ENCODE results near the gene MRPS18B.

Gene MRPS18B

DNA sequence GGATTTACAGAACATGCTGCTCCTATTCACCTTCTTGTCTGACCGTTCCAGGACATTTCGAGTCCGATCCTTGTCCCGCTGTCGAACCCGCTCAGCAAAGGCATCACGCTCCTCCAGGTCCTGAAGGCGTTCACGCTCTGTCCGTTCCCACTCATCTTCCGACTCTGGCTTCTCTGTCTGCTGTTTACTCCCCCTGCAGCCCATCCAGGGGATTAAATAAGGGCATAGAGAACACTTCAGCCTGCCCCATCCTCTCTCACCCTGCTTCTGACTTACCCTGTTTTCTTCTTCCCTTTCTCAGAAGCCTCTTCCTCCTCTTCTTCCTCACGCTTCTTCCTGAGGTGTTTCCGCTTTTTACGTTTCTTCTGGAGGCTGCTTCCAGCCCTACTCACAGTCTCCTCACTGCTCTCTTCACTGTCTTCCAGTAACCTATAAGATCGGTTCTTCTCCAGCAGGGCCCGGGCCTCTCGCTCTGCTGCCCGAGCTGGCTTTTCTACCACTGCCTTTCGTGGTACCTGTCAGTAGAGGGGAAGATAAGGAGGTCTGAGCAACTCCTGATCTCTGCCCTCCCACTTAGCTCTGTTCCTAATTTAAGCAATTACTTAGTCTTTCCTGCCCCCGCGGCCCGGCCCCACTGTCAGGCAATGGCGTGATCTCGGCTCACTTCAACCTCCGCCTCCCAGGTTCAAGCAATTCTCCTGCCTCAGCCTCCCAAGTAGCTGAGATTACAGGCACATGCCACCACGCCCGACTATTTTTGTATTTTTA lies 53.3 kb downstream of the MRPS18B start:
- Histone ChIP-seq H3K27ac (peak overlapping the region; percentile 26), H3K27me3 (no peaks in the 10 kb centered on the region), H3K9me3 (no peaks in the 10 kb centered on the region), H3K4me3 (ENCODE audit: low read depth in 1 of 2, low read length in 1 of 2) (no peak overlapping the region), H3K4me1 (ENCODE audit: control insufficient read depth in 1 of 2, insufficient read depth in 1 of 2, low read depth in 1 of 2, low read length in 1 of 2) (peaks cover 25 to 26% of the 10 kb centered on the region in 2 experiments), H3K36me3 (peaks cover 45% of the 10 kb centered on the region)
- TF ChIP-seq, protein P1, sequence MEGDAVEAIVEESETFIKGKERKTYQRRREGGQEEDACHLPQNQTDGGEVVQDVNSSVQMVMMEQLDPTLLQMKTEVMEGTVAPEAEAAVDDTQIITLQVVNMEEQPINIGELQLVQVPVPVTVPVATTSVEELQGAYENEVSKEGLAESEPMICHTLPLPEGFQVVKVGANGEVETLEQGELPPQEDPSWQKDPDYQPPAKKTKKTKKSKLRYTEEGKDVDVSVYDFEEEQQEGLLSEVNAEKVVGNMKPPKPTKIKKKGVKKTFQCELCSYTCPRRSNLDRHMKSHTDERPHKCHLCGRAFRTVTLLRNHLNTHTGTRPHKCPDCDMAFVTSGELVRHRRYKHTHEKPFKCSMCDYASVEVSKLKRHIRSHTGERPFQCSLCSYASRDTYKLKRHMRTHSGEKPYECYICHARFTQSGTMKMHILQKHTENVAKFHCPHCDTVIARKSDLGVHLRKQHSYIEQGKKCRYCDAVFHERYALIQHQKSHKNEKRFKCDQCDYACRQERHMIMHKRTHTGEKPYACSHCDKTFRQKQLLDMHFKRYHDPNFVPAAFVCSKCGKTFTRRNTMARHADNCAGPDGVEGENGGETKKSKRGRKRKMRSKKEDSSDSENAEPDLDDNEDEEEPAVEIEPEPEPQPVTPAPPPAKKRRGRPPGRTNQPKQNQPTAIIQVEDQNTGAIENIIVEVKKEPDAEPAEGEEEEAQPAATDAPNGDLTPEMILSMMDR (IDR thresholded peaks at IDR 0.05), result no peak

DNA sequence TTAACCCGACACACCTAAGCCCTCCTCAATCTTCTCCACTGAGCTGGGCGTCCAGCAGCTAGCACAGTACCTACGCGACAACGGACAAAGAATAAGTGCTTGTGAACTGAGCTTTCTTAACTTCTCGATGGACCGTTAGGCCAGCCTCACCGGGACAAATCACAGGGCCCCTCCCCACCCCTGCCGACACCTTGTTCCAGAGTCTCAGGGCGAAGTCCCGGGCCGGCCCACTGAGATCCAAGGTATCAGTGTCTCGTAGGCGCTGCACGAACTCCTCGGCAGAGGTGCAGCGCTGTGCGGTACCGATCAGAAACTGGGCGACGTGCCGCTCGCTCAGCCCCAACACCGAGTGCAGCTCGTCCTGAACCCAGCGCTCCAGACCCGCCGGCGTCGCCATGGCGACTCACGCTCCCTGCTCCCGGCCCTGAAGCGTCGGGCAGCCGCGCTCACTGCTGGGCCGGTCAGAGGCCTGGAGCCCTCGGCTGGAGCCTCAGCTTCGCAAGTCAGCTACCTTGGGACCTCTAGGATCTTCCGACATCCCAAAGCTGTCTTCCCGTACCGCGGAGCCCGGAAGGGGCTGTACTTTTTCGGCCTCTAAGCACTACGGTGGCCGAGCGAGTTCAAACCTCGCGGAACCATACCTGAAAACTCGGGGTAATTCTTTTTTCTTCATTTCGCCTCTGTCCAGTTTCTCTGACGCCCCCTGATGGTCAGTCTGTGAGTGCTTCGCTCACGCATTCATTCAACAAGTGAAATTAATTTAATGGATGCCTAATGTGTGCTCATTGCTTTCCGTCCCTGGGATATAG lies 55.0 kb downstream of the MRPS18B start, which contains the start of gene DHX16:
TSS of gene DHX16 (minus strand) at position 562 of the 809 bp plus-strand sequence. CDS start at position 397, 165 bp downstream.
- Histone ChIP-seq H3K4me1 (ENCODE audit: control insufficient read depth in 1 of 2, insufficient read depth in 1 of 2, low read depth in 1 of 2, low read length in 1 of 2) (peaks cover 25 to 26% of the 10 kb centered on the region in 2 experiments), H3K4me3 (ENCODE audit: low read depth in 1 of 2, low read length in 1 of 2) (peak within 1 kb of the TSS; percentile 84 to 98), H3K27ac (peak within 1 kb of the TSS; percentile 87), H3K36me3 (peaks cover 47% of the 10 kb centered on the region), H3K9me3 (no peaks in the 10 kb centered on the region), H3K27me3 (no peaks in the 10 kb centered on the region)
- TF ChIP-seq, protein P1 (IDR thresholded peaks at IDR 0.05), result peak; percentile 85
